Esophagus squamous epithelium (tissue), 4 donors: ENCODE measurements around the gene IGF1R.

Source experiments
- POLR2A ChIP-seq, 4 donors: fragments of 450-650 bp; IDR thresholded peaks; one replicate each; pipeline ENCODE4 v1.6.1; 2017; ENCODE audit warnings: antibody characterized with exemption in 4 of 4, mild to moderate bottlenecking in 4 of 4, moderate library complexity in 3 of 4
- TF ChIP-seq, protein P1 (sequence below), 6 experiments: fragments of 450-650 bp in 4 of 6; fragments of 200-600 bp in 2 of 6; sonication (generic) in 2 of 6; IDR thresholded peaks; one replicate each; pipeline ENCODE4 v1.5.1; 2016 to 2019; ENCODE audit warnings: antibody characterized with exemption in 6 of 6, mild to moderate bottlenecking in 4 of 6, moderate library complexity in 4 of 6

DNA sequence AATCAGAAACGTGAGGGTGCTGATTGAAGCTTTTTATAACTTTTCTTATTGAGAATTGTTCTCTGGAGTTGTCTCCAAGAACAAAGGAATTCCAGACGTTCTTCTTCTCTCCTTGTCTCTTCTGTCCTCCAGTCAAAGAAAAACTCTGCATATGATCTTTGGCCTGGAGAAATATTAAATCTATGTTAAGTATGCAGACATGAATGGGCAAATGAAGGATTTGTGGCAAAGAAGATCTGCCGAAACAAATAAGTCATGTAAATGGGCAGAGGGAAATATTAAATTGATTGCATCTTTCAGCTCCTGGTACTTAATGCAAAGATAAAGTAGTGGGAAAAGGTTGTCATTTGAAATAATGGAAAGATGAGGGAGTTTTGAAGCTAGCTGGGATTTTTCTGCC, 74.9 kb downstream of the IGF1R start:
- TF ChIP-seq, protein P1, sequence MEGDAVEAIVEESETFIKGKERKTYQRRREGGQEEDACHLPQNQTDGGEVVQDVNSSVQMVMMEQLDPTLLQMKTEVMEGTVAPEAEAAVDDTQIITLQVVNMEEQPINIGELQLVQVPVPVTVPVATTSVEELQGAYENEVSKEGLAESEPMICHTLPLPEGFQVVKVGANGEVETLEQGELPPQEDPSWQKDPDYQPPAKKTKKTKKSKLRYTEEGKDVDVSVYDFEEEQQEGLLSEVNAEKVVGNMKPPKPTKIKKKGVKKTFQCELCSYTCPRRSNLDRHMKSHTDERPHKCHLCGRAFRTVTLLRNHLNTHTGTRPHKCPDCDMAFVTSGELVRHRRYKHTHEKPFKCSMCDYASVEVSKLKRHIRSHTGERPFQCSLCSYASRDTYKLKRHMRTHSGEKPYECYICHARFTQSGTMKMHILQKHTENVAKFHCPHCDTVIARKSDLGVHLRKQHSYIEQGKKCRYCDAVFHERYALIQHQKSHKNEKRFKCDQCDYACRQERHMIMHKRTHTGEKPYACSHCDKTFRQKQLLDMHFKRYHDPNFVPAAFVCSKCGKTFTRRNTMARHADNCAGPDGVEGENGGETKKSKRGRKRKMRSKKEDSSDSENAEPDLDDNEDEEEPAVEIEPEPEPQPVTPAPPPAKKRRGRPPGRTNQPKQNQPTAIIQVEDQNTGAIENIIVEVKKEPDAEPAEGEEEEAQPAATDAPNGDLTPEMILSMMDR (IDR thresholded peaks at IDR 0.05), result no peak
- TF ChIP-seq POLR2A (IDR thresholded peaks at IDR 0.05), result no peak
